AG04450 (cell line): ENCODE results near the gene ADIPOR2. TPM values are rescaled to one million over a fixed set of nuclear protein-coding genes. Genes with fewer than 3 reads are reported as not detected.
A peak's percentile ranks its signal among the peaks of the same experiment; 100 is the strongest.

ENCODE experiments used
- CTCF ChIA-PET: fragments of 300-600, 350-600 bp; formaldehyde crosslinking; extraction: SDS; loops from one replicate; lab custom pipeline; 2022; ENCODE audit warnings: antibody characterized with exemption, inconsistent platforms; lab: Charles Lee
- POLR2A ChIA-PET: fragments of 350-600 bp; formaldehyde crosslinking; extraction: SDS; loops from one replicate; lab custom pipeline; 2021; ENCODE audit warnings: antibody characterized with exemption, inconsistent platforms; lab: Yijun Ruan, JAX
- DNase-seq: peaks from one replicate; pipeline ENCODE4 v3.0.0-alpha.2; 2011; ENCODE audit warnings: low read depth, low spot score
- H3K27ac ChIP-seq: one replicate; pipeline ENCODE4 v1.5.1; 2012; ENCODE audit warnings: low read depth, low read length, control low read depth
- H3K27me3 ChIP-seq: one replicate; pipeline ENCODE4 v1.6.0; 2012; ENCODE audit warnings: low read length; ENCODE audit not compliant: control insufficient read depth, insufficient read depth
- H3K4me3 ChIP-seq: 2 replicates; pipeline ENCODE4 v1.5.1; 2011; ENCODE audit warnings: mild to moderate bottlenecking, low read depth, low read length, control low read depth
- H3K9me3 ChIP-seq: 2 replicates; pipeline ENCODE4 v1.5.1; 2012; ENCODE audit warnings: low read length; ENCODE audit not compliant: control insufficient read depth, insufficient read depth
- CTCF ChIP-seq: IDR thresholded peaks from 2 replicates; pipeline ENCODE4 v1.5.1; 2011; ENCODE audit warnings: low read depth, low read length, control low read depth, inconsistent platforms
- polyA plus RNA-seq: library from polyadenylated mRNA; depleted of rRNA; stranded (reverse); fragments of >200 nt; gene quantifications from 2 replicates; pipeline ENCODE4 v1.2.3, GENCODE V29; 2011

ADIPOR2 gene
- polyA plus RNA-seq, 1 experiment: 39.5 TPM

- POLR2A ChIA-PET: no interaction called here
- peaks cover 3% of the 10 kb centered on the region for H3K27me3 ChIP-seq
- TF ChIP-seq CTCF: no peak
- no peak for DNase-seq
- H3K9me3 ChIP-seq: no peaks in the 10 kb centered on the region; the same call in 1 of the 2 replicates
- CTCF ChIA-PET: interaction anchor here (1.0 to 8.9 kb wide), 5 partner anchors 94 to 160 kb away, joined by 3 to 440 read pairs (median 8); no protein-coding TSS in a partner anchor
- H3K4me3 ChIP-seq: no peak overlapping the region
- H3K27ac ChIP-seq: no peak overlapping the region
These were observed 103.7 kb downstream of the ADIPOR2 start for GRCh38 chr12:1794440-1795090.

- ChIA-PET CTCF (interaction anchor here (0.6 to 8.9 kb wide), 7 partner anchors 95 to 335 kb away, joined by 3 to 440 read pairs (median 8); no protein-coding TSS in a partner anchor), POLR2A (interaction anchor here (0.6 to 1.1 kb wide), 2 partner anchors 139 to 145 kb away, joined by 4 to 7 read pairs; no protein-coding TSS in a partner anchor)
- no peak for TF ChIP-seq CTCF
These were observed 104.4 kb downstream of the ADIPOR2 start for GRCh38 chr12:1795221-1795784.

GRCh38 chr12:1795785-1796514 lies 105.1 kb downstream of the ADIPOR2 start:
- peaks cover 3% of the 10 kb centered on the region for H3K27me3 ChIP-seq
- ChIA-PET POLR2A (interaction anchor here (0.6 to 1.1 kb wide), 2 partner anchors 140 to 144 kb away, joined by 4 to 7 read pairs; no protein-coding TSS in a partner anchor), CTCF (interaction anchor here (0.6 to 8.9 kb wide), 6 partner anchors 96 to 334 kb away, joined by 3 to 440 read pairs (median 9); no protein-coding TSS in a partner anchor)
- H3K27ac ChIP-seq: no peak overlapping the region
- H3K9me3 ChIP-seq: no peaks in the 10 kb centered on the region; the same call in 1 of the 2 replicates
- DNase-seq: peak; percentile 71
- H3K4me3 ChIP-seq: peak overlapping the region; percentile 46
- peak; percentile 73 for TF ChIP-seq CTCF

More at GRCh38 chr12:1795221-1795784, 104.4 kb downstream of the ADIPOR2 start:
- Histone ChIP-seq H3K27me3 (peaks cover 3% of the 10 kb centered on the region), H3K9me3 (no peaks in the 10 kb centered on the region; the same call in 1 of the 2 replicates), H3K4me3 (no peak overlapping the region), H3K27ac (no peak overlapping the region)
- DNase-seq: no peak

- H3K4me3 ChIP-seq: peak overlapping the region; percentile 46
- TF ChIP-seq CTCF: no peak
- H3K9me3 ChIP-seq: no peaks in the 10 kb centered on the region; the same call in 1 of the 2 replicates
- no peak for DNase-seq
- ChIA-PET POLR2A (interaction anchor here (1.1 kb wide), 1 partner anchor 143 kb away, joined by 7 read pairs; no protein-coding TSS in a partner anchor), CTCF (interaction anchor here (2.7 to 8.9 kb wide), 3 partner anchors 143 to 162 kb away, joined by 8 to 440 read pairs (median 149); no protein-coding TSS in a partner anchor)
- H3K27ac ChIP-seq: no peak overlapping the region
- H3K27me3 ChIP-seq: peaks cover 3% of the 10 kb centered on the region
These were observed 105.7 kb downstream of the ADIPOR2 start for GRCh38 chr12:1796515-1797010.
